Breast epithelium (tissue), 4 donors: Measurements from ENCODE around the gene PCSK4. TPM values are rescaled to one million over a fixed set of nuclear protein-coding genes. Genes with fewer than 3 reads are reported as not detected.
"Not testable (repeated sequence)": the region's sequence is repeated elsewhere in the genome, so short reads cannot be mapped to it uniquely, and the experiment has no call there.

Experiments used
- DNase-seq, 2 donors: peaks; one replicate each; pipeline ENCODE4 v3.0.0-alpha.2; 2019; ENCODE audit warnings: low spot score in 2 of 2
- H3K27ac ChIP-seq, 2 donors: fragments of 200-600 bp; sonication (generic) in 1 of 2; one replicate each; pipeline ENCODE4 v1.5.1; 2016 to 2019; ENCODE audit warnings: mild to moderate bottlenecking in 1 of 2
- H3K27me3 ChIP-seq, 2 donors: fragments of 200-600 bp; sonication (generic) in 1 of 2; one replicate each; pipeline versions ENCODE4 v1.5.1 to v1.6.0; 2017 to 2019; ENCODE audit warnings: control low read depth in 1 of 2, mild to moderate bottlenecking in 1 of 2
- H3K36me3 ChIP-seq: fragments of 200-600 bp; one replicate; pipeline ENCODE4 v1.5.1; 2019
- H3K4me1 ChIP-seq, 2 donors: fragments of 200-600 bp; sonication (generic); one replicate each; pipeline ENCODE4 v1.5.1; 2016 to 2019; ENCODE audit warnings: control low read depth in 1 of 2
- H3K4me3 ChIP-seq, 3 donors: fragments of 200-600 bp; sonication (generic); 1 replicate in 2 of 3; 2 replicates in 1 of 3; pipeline ENCODE4 v1.5.1; 2016 to 2019; ENCODE audit warnings: mild to moderate bottlenecking in 3 of 3, moderate library complexity in 2 of 3
- H3K9me3 ChIP-seq, 2 donors: fragments of 200-600 bp; sonication (generic) in 1 of 2; one replicate each; pipeline ENCODE4 v1.5.1; 2016 to 2019; ENCODE audit warnings: control low read depth in 1 of 2
- CTCF ChIP-seq, 3 donors: fragments of 450-650 bp; IDR thresholded peaks; one replicate each; pipeline ENCODE4 v1.5.1; 2016 to 2017; ENCODE audit warnings: antibody characterized with exemption in 3 of 3, mild to moderate bottlenecking in 3 of 3, moderate library complexity in 3 of 3
- POLR2A ChIP-seq: fragments of 450-650 bp; IDR thresholded peaks from one replicate; pipeline ENCODE4 v1.6.1; 2016; ENCODE audit warnings: antibody characterized with exemption, mild to moderate bottlenecking, moderate library complexity
- POLR2AphosphoS5 ChIP-seq, 3 donors: sonication (generic); formaldehyde crosslinking; IDR thresholded peaks; one replicate each; pipeline ENCODE4 v1.6.1; 2017; ENCODE audit warnings: antibody characterized with exemption in 3 of 3
- intact Hi-C: fragments of 100-400 bp; cut with DNase I; formaldehyde crosslinking; loops from one replicate; pipeline ENCODE4 v1.15.1; 2023; ENCODE audit warnings: low total_unique reads
- total RNA-seq, 3 donors: library from RNA; depleted of rRNA; stranded (reverse); fragments of >200 nt; gene quantifications; one replicate each; pipeline ENCODE4 v1.1.0, GENCODE V29; 2016

Gene PCSK4
- total RNA-seq, 3 donors from 2014 or later: 2.2 to 10.0 (median 5.9) TPM

GRCh38 chr19:1520203-1520780, 30.1 kb upstream of the PCSK4 start:
- Histone ChIP-seq H3K4me3 (no peak overlapping the region), H3K4me1 (no peaks in the 10 kb centered on the region), H3K27ac (no peak overlapping the region), H3K27me3 (peaks cover 9 to 24% of the 10 kb centered on the region in 2 donors), H3K9me3 (no peaks in the 10 kb centered on the region), H3K36me3 (no peaks in the 10 kb centered on the region)
- intact Hi-C loops: no loop called here
- no peak for DNase-seq
- no peak for TF ChIP-seq CTCF (IDR thresholded peaks at IDR 0.05)
- TF ChIP-seq POLR2A: no peak
- no peak for TF ChIP-seq POLR2AphosphoS5 (IDR thresholded peaks at IDR 0.05)

DNA sequence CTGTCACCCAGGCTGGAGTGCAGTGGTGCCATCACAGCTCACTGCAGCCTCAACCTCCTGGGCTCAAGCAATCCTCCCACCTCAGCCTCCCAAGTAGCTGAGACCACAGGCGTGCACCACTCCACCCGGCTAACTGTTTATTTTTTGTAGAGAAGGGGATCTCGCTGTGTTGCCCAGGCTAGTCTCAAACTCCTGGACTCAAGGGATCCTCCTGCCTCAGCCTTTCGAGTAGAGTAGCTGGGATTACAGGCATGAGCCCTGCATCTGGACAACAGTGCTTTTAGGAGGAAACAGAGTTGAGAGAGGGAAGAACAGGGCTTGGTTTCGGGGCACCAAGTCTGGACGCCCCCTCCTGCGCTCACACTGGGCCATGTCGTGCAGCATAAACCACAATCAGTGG, 29.7 kb upstream of the PCSK4 start:
- DNase-seq, intact Hi-C loops, H3K4me3 ChIP-seq, H3K4me1 ChIP-seq, H3K9me3 ChIP-seq, H3K36me3 ChIP-seq, H3K27ac ChIP-seq: not testable (repeated sequence)
- peaks cover 6 to 21% of the 10 kb centered on the region in 2 donors for H3K27me3 ChIP-seq

- intact Hi-C loops: no loop called here
- Histone ChIP-seq H3K36me3 (no peaks in the 10 kb centered on the region), H3K27me3 (peaks cover 8 to 9% of the 10 kb centered on the region in 2 donors), H3K27ac (no peak overlapping the region), H3K9me3 (no peaks in the 10 kb centered on the region), H3K4me1 (no peaks in the 10 kb centered on the region), H3K4me3 (no peak overlapping the region)
- TF ChIP-seq POLR2AphosphoS5 (IDR thresholded peaks at IDR 0.05) (no peak), POLR2A (no peak), CTCF (IDR thresholded peaks at IDR 0.05) (no peak)
- no peak for DNase-seq
Observed at GRCh38 chr19:1518471-1518870, 28.3 kb upstream of the PCSK4 start.

DNA sequence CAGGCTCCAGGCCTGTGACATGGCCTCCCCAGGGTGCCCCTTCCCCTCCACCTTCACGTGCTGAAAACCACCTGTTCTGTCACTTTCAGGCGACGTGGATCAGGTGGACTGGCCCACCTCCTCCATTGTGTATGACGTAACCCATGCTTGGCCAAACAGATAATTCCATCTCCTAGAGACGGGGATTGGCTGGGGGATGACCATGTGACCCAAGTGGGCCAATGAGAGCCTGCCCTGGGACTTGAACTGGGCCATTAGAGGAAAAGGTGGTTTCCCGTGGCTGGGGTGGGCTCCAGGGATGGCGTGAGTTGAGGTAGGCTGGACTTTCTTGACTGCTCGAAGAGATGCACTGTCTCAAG, 26.2 kb upstream of the PCSK4 start:
- no peak for DNase-seq
- no peaks in the 10 kb centered on the region for H3K4me1 ChIP-seq
- H3K9me3 ChIP-seq: no peaks in the 10 kb centered on the region
- no peak overlapping the region for H3K4me3 ChIP-seq
- H3K36me3 ChIP-seq: no peaks in the 10 kb centered on the region
- H3K27me3 ChIP-seq: peaks cover 6 to 10% of the 10 kb centered on the region in 2 donors
- H3K27ac ChIP-seq: no peak overlapping the region
- TF ChIP-seq POLR2A: no peak
- intact Hi-C loops: no loop called here

DNA sequence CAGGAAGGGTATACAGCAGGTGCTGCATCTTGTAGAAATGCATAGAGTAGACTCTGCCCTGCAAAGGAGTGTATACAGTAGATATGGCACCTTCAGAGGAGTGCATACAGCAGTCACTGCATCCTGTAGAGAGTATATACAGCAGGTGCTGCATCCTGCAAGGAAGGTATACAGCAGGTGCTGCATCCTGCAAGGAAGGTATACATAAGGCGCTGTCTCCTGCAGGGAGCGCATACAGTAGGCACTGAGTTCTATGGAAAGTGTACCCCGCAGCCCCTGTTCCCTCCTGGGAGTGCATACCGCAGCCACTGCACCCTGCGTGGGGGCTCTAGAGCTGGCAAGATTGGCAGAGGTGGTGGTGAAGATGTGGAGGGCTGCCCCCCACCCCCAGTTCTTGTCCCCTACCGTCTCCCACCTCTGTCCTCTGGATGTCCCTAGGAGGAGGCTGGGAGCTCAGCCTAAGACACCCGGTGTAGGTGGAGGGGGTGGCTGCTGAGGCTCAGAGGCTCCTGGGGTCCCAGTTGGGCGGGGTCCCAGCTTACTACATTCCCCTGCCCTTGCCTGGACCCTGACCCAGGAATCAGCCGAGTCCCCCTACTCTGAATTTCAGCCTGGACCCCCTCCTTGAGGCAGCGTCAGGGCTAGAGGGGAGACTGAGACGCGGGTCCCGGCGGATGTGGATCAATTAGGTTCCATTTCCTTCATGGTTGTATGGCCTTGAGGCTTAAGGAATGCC, 25.0 kb upstream of the PCSK4 start:
- H3K4me3 ChIP-seq: no peak overlapping the region
- intact Hi-C loops: no loop called here
- H3K27me3 ChIP-seq: peaks cover 6 to 10% of the 10 kb centered on the region in 2 donors
- no peaks in the 10 kb centered on the region for H3K9me3 ChIP-seq
- DNase-seq: no peak
- no peak for TF ChIP-seq POLR2A
- TF ChIP-seq CTCF (IDR thresholded peaks at IDR 0.05): no peak
- no peak for TF ChIP-seq POLR2AphosphoS5 (IDR thresholded peaks at IDR 0.05)
- H3K4me1 ChIP-seq: no peaks in the 10 kb centered on the region
- H3K36me3 ChIP-seq: no peaks in the 10 kb centered on the region
- no peak overlapping the region for H3K27ac ChIP-seq

DNA sequence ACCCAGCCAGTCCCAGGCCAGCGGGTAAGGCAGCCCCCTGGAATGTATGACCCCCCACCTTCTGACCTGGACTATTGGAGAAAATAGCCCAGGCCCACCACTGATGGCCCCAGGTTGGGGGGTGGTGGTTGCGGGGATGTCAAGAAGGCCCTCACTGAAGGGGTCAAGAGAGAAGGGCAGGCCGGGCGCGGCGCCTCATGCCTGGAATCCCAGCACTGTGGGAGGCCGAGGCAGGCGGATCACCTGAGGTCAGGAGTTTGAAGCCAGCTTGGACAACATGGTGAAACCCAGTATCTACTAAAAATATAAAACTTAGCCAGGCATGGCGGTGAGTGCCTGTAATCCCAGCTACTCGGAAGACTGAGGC, 24.1 kb upstream of the PCSK4 start:
- H3K27me3 ChIP-seq: peaks cover 6 to 10% of the 10 kb centered on the region in 2 donors
- no peak overlapping the region for H3K4me3 ChIP-seq
- no peaks in the 10 kb centered on the region for H3K4me1 ChIP-seq
- H3K9me3 ChIP-seq: no peaks in the 10 kb centered on the region
- no peak for TF ChIP-seq POLR2AphosphoS5 (IDR thresholded peaks at IDR 0.05)
- no peak for TF ChIP-seq CTCF (IDR thresholded peaks at IDR 0.05)
- TF ChIP-seq POLR2A: no peak
- no peaks in the 10 kb centered on the region for H3K36me3 ChIP-seq
- no peak overlapping the region for H3K27ac ChIP-seq
- intact Hi-C loops: no loop called here
- no peak for DNase-seq
